ENCODE data around the gene TAP1.

TAP1 gene

DNA sequence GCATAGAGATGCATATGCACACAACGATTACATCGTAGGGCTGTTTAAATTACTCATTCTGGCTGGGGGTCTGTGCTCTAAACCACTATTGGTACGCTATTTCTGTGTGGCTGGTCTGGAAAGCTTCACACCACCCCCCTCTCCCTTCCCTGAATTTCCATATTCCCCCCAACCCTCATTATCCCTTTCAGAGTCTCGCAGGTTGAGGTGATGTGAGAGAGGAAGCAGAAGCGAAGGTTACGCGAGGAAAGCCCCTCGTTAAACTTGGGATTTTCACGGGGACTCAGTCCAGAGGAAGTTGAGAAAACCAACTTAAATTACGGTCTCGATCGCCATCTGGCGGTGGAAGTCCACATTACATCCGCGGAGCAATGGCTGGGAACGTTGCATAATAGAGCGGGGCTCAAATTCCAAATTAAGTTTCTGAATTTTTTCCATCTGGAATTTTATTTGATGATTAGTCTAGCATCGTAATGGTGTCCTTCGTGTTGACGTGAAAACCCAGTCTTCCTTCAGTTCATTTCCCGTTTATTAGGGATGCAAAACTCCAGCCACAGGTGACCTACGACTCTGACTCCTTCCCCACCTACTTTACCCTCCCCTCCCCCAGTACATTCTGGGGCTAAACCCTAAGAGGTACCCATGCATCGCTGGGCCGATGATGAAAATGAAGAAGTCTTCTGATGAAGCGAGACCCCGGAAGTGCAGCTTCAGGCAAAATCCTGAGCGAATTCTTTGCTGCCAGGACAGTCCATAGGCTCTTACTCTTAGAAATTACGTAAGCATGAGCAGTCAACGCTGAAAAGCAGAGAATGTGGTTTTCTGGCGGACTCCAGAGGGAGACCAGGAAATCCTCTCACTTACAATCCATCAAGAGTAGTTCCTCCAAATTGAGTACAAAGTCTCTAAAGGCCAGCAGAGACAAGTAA, 56.4 kb downstream of the TAP1 start:
- peak; percentile 79 for DNase-seq
